Sigmoid colon (tissue), 4 donors: ENCODE data around the gene LRCH2.

ENCODE experiments used
- CTCF ChIP-seq, 4 experiments: fragments of 450-650 bp in 3 of 4; fragments of 200-600 bp in 1 of 4; IDR thresholded peaks; one replicate each; pipeline ENCODE4 v1.5.1; 2016 to 2019; ENCODE audit warnings: antibody characterized with exemption in 4 of 4, mild to moderate bottlenecking in 3 of 4, moderate library complexity in 2 of 4
- POLR2A ChIP-seq, 2 donors: fragments of 450-650 bp; IDR thresholded peaks; one replicate each; pipeline ENCODE4 v1.6.1; 2016; ENCODE audit warnings: antibody characterized with exemption in 2 of 2, mild to moderate bottlenecking in 2 of 2, moderate library complexity in 2 of 2
- POLR2AphosphoS5 ChIP-seq, 4 donors: sonication (generic); formaldehyde crosslinking; IDR thresholded peaks; one replicate each; pipeline ENCODE4 v1.6.1; 2017; ENCODE audit warnings: antibody characterized with exemption in 4 of 4

GRCh38 chrX:115067812-115068211, 166.1 kb downstream of the LRCH2 start:
- no peak for TF ChIP-seq CTCF (IDR thresholded peaks at IDR 0.05)
- TF ChIP-seq POLR2AphosphoS5 (IDR thresholded peaks at IDR 0.05): no peak
- no peak for TF ChIP-seq POLR2A (IDR thresholded peaks at IDR 0.05)
